Measurements from ENCODE around the gene ZBTB21. TPM values are rescaled to one million over a fixed set of nuclear protein-coding genes. Genes with fewer than 3 reads are reported as not detected.

ZBTB21 gene
- total and polyA plus RNA-seq, 12 donors: 1.3 to 15.2 (median 6.1) TPM

DNA sequence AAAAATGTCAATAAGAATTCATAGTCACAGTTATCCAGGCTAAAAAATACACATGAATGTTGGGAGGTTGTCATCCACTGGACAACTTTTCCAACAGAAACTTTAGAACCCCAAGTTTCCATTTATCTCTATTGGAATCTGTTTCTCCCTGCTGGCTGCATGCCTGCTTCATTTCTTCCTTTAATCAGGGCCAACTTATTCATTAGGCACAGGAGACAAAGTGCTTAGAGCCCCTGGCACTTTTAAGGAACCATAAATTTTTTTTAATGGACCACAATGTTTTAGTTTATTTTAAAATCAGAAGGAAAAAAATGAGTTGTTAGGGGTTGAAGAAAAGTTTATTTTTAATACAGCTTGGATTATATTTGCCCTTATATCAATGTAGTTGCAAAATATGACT lies 29.6 kb downstream of the ZBTB21 start:
- Histone ChIP-seq H3K4me1 (no peaks in the 10 kb centered on the region), H3K27me3 (no peaks in the 10 kb centered on the region), H3K27ac (no peak overlapping the region), H3K4me3 (no peak overlapping the region), H3K9me3 (peaks cover 0 to 23% (median 5%) of the 10 kb centered on the region in 11 donors), H3K36me3 (no peaks in the 10 kb centered on the region)
- no peak for TF ChIP-seq CTCF (IDR thresholded peaks at IDR 0.05)
- intact Hi-C loops (cut with DNase I): no loop called here
- no peak for DNase-seq
- no peak for ATAC-seq

DNA sequence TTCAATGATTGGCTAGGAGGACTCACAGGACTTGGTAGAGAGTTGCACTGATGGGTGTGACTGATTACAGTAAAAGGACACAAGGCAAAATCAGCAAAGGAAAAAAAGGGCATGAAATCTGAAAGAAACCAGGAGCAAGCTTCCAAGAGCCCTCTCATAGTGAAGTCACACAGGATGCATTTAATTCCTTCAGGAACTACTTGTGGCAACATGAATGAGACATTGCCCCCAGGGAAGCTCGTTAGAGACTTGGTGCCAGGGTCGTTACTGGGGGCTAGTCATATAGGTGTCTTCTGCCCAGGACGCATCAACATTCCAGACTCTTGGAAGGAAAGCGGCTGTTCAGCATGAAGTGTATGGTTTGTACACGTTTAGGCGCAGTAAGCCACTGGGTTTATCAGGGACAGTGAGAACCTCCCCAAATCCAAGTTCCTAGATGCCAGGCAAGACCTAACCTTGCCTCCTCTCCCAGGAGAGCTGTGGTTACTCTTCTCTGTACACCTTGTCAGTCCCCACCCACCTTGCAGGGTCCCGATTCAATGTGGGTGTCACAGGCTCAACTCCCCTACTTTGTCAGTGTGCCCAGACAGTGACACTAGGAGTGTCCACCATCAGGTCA lies 30.3 kb downstream of the ZBTB21 start:
- H3K36me3 ChIP-seq: no peaks in the 10 kb centered on the region
- H3K4me1 ChIP-seq: peaks cover 0 to 2% (median 0%) of the 10 kb centered on the region in 9 donors
- DNase-seq: no peak
- no peak for ATAC-seq
- no peak overlapping the region for H3K4me3 ChIP-seq
- WGBS, 2 donors: 75 to 91% methylated on average over 7 of the region's 7 CpGs
- TF ChIP-seq CTCF (IDR thresholded peaks at IDR 0.05): no peak
- intact Hi-C loops (cut with DNase I): no loop called here
- H3K27me3 ChIP-seq: no peaks in the 10 kb centered on the region
- no peak overlapping the region for H3K27ac ChIP-seq
- peaks cover 0 to 23% (median 5%) of the 10 kb centered on the region in 11 donors for H3K9me3 ChIP-seq

- peaks cover 0 to 7% (median 3%) of the 10 kb centered on the region in 9 donors for H3K4me1 ChIP-seq
These were observed 30.8 kb downstream of the ZBTB21 start for GRCh38 chr21:41979335-41979734.

More at GRCh38 chr21:41979335-41979734, 30.8 kb downstream of the ZBTB21 start:
- DNase-seq: no peak
- 64 to 77% methylated on average over 4 of the region's 4 CpGs for WGBS, 2 donors
- H3K27ac ChIP-seq: no peak overlapping the region
- intact Hi-C loops (cut with DNase I): no loop called here
- no peaks in the 10 kb centered on the region for H3K27me3 ChIP-seq
- no peaks in the 10 kb centered on the region for H3K36me3 ChIP-seq
- no peak for ATAC-seq
- TF ChIP-seq CTCF (IDR thresholded peaks at IDR 0.05): no peak
- no peak overlapping the region for H3K4me3 ChIP-seq
- H3K9me3 ChIP-seq: peaks cover 0 to 23% (median 5%) of the 10 kb centered on the region in 11 donors

Data from heart right ventricle (tissue), 16 donors.